Activated CD4-positive, CD25-positive, alpha-beta regulatory T cell treated with anti-CD3 and anti-CD28 coated beads, Interleukin-2, amount 50 U/mL, for 24 hours (primary cell): ENCODE measurements around the gene ZNF441.
"Not testable (repeated sequence)": the region's sequence is repeated elsewhere in the genome, so short reads cannot be mapped to it uniquely, and the experiment has no call there.

ENCODE experiments used
- ATAC-seq, 2 donors: fragments of 150-1000 bp; cut with Tn5 transposase; one replicate each; pipeline ENCODE4 v1.10.0; 2021; ENCODE audit warnings: mild to moderate bottlenecking in 1 of 2, moderate library complexity in 1 of 2

The ZNF441 gene

GRCh38 chr19:11781295-11782057 is 14.7 kb downstream of the ZNF441 start:
- ATAC-seq, result no peak

GRCh38 chr19:11783767-11784166 is 17.0 kb downstream of the ZNF441 start:
- ATAC-seq, result no peak

- no peak for ATAC-seq
These were observed 17.6 kb downstream of the ZNF441 start for GRCh38 chr19:11784356-11784755.

GRCh38 chr19:11787536-11787935 is 20.7 kb downstream of the ZNF441 start:
- ATAC-seq, result no peak

GRCh38 chr19:11792942-11793341 is 26.1 kb downstream of the ZNF441 start:
- no peak for ATAC-seq

GRCh38 chr19:11797491-11797890 is 30.7 kb downstream of the ZNF441 start:
- ATAC-seq, result peak; percentile 57 to 62

- peak; percentile 100 for ATAC-seq
These were observed 31.9 kb downstream of the ZNF441 start, which contains the start of gene ZNF491 for GRCh38 chr19:11798391-11799330. ZNF491 (plus strand) TSS chr19:11798523; CDS start chr19:11805954, 7,431 bp downstream.

GRCh38 chr19:11806354-11807098 is 39.7 kb downstream of the ZNF441 start:
- ATAC-seq, result no peak

GRCh38 chr19:11807099-11807380 is 40.2 kb downstream of the ZNF441 start:
- ATAC-seq, result no peak

- ATAC-seq, result peak; percentile 24 to 32
These were observed 46.9 kb downstream of the ZNF441 start for GRCh38 chr19:11813703-11814028.

GRCh38 chr19:11814029-11814699 is 47.4 kb downstream of the ZNF441 start, which contains the start of gene ZNF440:
ZNF440 (plus strand) TSS chr19:11814273; CDS start chr19:11814448, 175 bp downstream.
- ATAC-seq, result peak; percentile 100

GRCh38 chr19:11814700-11815035 is 47.9 kb downstream of the ZNF441 start:
- ATAC-seq, result peak in 1 of 2 donors; percentile 8

GRCh38 chr19:11821474-11822109 is 54.8 kb downstream of the ZNF441 start:
- peak in 1 of 2 donors; percentile 45 for ATAC-seq

- not testable (repeated sequence) for ATAC-seq
These were observed 62.4 kb downstream of the ZNF441 start for GRCh38 chr19:11828957-11829876.

- ATAC-seq, result no peak
These were observed 65.6 kb downstream of the ZNF441 start for GRCh38 chr19:11832253-11832912.

GRCh38 chr19:11833541-11833940 is 66.7 kb downstream of the ZNF441 start:
- ATAC-seq, result no peak
